Adrenal gland (tissue), 5 donors: ENCODE measurements around the gene TRIP12.

Source experiments
- POLR2A ChIP-seq, 2 donors: fragments of 450-650 bp; IDR thresholded peaks; one replicate each; pipeline ENCODE4 v1.6.1; 2017; ENCODE audit warnings: antibody characterized with exemption in 2 of 2, mild to moderate bottlenecking in 2 of 2, moderate library complexity in 1 of 2
- TF ChIP-seq, protein P1 (sequence below), 6 experiments: fragments of 450-650 bp in 4 of 6; fragments of 200-600 bp in 2 of 6; sonication (generic) in 1 of 6; IDR thresholded peaks; 1 replicate in 5 of 6; 2 replicates in 1 of 6; pipeline versions ENCODE4 v1.5.1 to v1.8.0; 2016 to 2021; ENCODE audit warnings: antibody characterized with exemption in 6 of 6, mild to moderate bottlenecking in 2 of 6, moderate library complexity in 1 of 6
- donor health status: DM: no; HTN: no; CAD: no.

DNA sequence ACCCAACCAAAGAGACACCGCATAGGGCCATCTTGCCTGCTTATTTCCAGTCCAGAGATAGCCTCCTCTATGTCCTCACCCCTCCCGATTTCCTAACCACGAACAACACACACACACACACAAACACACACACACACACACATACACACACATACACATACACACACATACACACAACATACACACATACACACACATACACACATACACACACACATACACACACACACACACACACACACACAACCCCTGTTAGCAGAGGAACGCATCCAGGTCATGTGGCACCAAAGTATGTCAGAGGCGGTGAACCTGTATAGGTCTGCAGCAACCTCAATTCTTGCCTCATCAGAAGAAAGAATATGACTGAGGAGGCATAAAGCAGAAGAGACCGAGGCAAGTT, 188.9 kb downstream of the TRIP12 start:
- TF ChIP-seq, protein P1, sequence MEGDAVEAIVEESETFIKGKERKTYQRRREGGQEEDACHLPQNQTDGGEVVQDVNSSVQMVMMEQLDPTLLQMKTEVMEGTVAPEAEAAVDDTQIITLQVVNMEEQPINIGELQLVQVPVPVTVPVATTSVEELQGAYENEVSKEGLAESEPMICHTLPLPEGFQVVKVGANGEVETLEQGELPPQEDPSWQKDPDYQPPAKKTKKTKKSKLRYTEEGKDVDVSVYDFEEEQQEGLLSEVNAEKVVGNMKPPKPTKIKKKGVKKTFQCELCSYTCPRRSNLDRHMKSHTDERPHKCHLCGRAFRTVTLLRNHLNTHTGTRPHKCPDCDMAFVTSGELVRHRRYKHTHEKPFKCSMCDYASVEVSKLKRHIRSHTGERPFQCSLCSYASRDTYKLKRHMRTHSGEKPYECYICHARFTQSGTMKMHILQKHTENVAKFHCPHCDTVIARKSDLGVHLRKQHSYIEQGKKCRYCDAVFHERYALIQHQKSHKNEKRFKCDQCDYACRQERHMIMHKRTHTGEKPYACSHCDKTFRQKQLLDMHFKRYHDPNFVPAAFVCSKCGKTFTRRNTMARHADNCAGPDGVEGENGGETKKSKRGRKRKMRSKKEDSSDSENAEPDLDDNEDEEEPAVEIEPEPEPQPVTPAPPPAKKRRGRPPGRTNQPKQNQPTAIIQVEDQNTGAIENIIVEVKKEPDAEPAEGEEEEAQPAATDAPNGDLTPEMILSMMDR (IDR thresholded peaks at IDR 0.05) = no peak
- TF ChIP-seq POLR2A (IDR thresholded peaks at IDR 0.05) = no peak
